Spinal cord (tissue), 10 donors: ENCODE data around the gene IQGAP2. TPM values are rescaled to one million over a fixed set of nuclear protein-coding genes. Genes with fewer than 3 reads are reported as not detected.
"Not testable (repeated sequence)": the region's sequence is repeated elsewhere in the genome, so short reads cannot be mapped to it uniquely, and the experiment has no call there.

Experiments used
- DNase-seq, 6 donors: peaks; one replicate each; pipeline versions ENCODE4 v3.0.0 to v3.0.0-alpha.2; 2013 to 2015; ENCODE audit warnings: low spot score in 6 of 6, low read depth in 4 of 6
- H3K27ac ChIP-seq: one replicate; pipeline ENCODE4 v1.5.1; 2013; ENCODE audit warnings: low read depth, low read length, control low read depth
- H3K27me3 ChIP-seq: one replicate; pipeline ENCODE4 v1.6.1; 2013; ENCODE audit warnings: low read length; ENCODE audit not compliant: control insufficient read depth, insufficient read depth
- H3K36me3 ChIP-seq: one replicate; pipeline ENCODE4 v1.6.1; 2013; ENCODE audit warnings: low read length; ENCODE audit not compliant: control insufficient read depth, insufficient read depth
- H3K4me1 ChIP-seq: one replicate; pipeline ENCODE4 v1.6.1; 2013; ENCODE audit warnings: low read length; ENCODE audit not compliant: control insufficient read depth, insufficient read depth
- H3K4me3 ChIP-seq: one replicate; pipeline ENCODE4 v1.5.1; 2013; ENCODE audit warnings: low read depth, low read length, control low read depth
- H3K9me3 ChIP-seq: one replicate; pipeline ENCODE4 v1.6.1; 2013; ENCODE audit warnings: low read length; ENCODE audit not compliant: control insufficient read depth, insufficient read depth
- WGBS: methylation state at CpG from one replicate; pipeline ENCODE4 v1.1.5; 2013; ENCODE audit warnings: missing lambda C conversion rate; ENCODE audit not compliant: insufficient coverage; 5-methylcytosine and 5-hydroxymethylcytosine counted together
- polyA plus RNA-seq, 2 donors: library from polyadenylated mRNA; unstranded; fragments of 120-200 nt; gene quantifications; one replicate each; pipeline ENCODE4 v1.2.1, GENCODE V29; 2013; ENCODE audit not compliant: insufficient read length in 2 of 2
- total RNA-seq, 2 donors: library from RNA; depleted of rRNA in 1 of 2; stranded (reverse); fragments of 120-200 nt in 1 of 2; fragments of >200 nt in 1 of 2; gene quantifications; one replicate each; pipeline versions ENCODE4 v1.2.3 to v1.2.4, GENCODE V29; 2013 to 2014
- donor health status: healthy.

Gene IQGAP2
- total and polyA plus RNA-seq, 4 donors = 10.5 to 21.6 (median 15.1) TPM

- Histone ChIP-seq H3K4me1 (no peaks in the 10 kb centered on the region), H3K9me3 (no peaks in the 10 kb centered on the region), H3K27me3 (no peaks in the 10 kb centered on the region), H3K4me3 (no peak overlapping the region), H3K36me3 (peaks cover 6% of the 10 kb centered on the region), H3K27ac (no peak overlapping the region)
- DNase-seq = no peak
- WGBS = 78% methylated on average over 5 of the region's 6 CpGs
Observed at GRCh38 chr5:76736679-76737556, 333.8 kb downstream of the IQGAP2 start.

DNA sequence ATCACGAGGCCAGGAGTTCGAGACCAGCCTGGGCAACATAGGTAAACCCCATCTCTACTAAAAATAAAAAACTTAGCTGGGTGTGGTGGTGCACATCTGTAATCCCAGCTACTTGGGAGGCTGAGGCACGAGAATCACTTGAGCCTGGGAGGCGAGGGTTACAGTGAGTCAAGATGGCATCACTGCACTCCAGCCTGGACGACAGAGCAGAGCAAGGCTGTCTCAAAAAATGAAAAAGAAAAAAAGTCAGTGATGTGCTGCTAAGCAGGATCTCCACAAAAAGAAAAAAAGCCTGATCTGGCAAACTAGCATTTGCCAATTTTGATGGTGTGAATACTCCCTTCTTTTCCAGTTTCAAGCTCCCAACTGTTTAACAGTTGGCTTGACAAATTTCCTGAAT, 334.8 kb downstream of the IQGAP2 start:
- H3K27me3 ChIP-seq = no peaks in the 10 kb centered on the region
- no peak overlapping the region for H3K4me3 ChIP-seq
- no peaks in the 10 kb centered on the region for H3K4me1 ChIP-seq
- no peak for DNase-seq
- H3K9me3 ChIP-seq = no peaks in the 10 kb centered on the region
- 91% methylated on average over 5 of the region's 5 CpGs for WGBS
- peaks cover 4% of the 10 kb centered on the region for H3K36me3 ChIP-seq
- H3K27ac ChIP-seq = no peak overlapping the region

DNA sequence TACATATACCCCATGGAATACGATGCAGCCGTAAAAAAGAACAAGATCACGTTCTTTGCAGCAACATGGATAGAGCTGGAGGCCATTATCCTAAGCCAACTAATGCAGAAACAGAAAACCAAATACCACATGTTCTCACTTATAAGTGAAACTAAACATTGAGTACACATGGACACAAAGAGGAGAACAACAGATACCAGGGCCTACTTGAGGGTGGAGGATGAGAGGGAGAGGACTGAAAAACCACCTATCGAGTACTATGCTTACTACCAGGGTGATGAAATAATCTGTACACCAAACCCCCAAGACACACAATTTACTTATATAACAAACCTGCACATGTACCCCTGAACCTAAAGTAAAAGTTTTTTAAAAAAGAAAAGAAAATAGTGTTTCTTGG, 338.4 kb downstream of the IQGAP2 start:
- not testable (repeated sequence) for H3K27me3 ChIP-seq, H3K4me3 ChIP-seq, DNase-seq, H3K4me1 ChIP-seq, H3K36me3 ChIP-seq, H3K9me3 ChIP-seq, H3K27ac ChIP-seq
- WGBS = no CpG with 5 or more reads among the region's 4 CpGs

DNA sequence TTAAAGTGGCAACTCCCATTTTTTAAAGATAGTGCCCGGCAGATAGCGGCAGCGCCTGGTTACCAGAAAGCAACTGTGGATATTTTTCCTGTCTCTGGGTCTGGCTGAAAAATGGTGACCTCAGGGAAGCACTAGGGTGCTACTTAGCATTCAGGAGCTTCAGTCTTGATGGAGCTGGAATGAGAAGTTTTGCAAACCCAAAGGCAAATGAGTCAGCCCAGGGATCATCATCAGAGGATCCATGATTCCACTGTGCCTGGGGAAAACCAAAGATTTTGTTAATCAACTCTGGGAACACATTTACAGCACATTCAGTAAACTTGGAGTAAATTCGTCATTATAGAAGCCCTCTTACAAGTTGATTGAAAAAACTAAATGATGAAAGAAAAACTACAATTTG, 339.5 kb downstream of the IQGAP2 start:
- Histone ChIP-seq H3K27me3 (no peaks in the 10 kb centered on the region), H3K9me3 (no peaks in the 10 kb centered on the region)

DNA sequence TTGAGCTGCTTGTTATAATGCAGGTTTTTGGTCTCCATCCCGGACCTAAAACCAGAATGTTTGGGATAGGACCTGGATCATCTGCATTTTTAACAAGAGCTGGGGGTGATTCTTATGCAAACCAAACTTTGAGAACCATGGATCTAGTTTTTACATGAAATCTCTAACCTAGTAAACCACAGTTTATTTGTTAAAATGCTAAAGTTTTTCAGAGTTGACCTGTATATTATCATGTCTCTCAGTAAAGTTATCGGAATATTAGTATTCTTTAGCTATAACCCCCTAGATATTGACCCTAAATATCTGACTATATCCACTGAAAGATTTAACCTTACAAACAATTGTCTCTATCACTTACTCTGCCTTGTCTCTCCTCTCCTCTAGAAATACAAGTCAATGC, 341.5 kb downstream of the IQGAP2 start:
- H3K9me3 ChIP-seq = no peaks in the 10 kb centered on the region
- no peaks in the 10 kb centered on the region for H3K4me1 ChIP-seq
- no peaks in the 10 kb centered on the region for H3K27me3 ChIP-seq
- DNase-seq = no peak
- WGBS = no CpG with 5 or more reads among the region's 2 CpGs
- H3K36me3 ChIP-seq = no peaks in the 10 kb centered on the region
- no peak overlapping the region for H3K27ac ChIP-seq
- no peak overlapping the region for H3K4me3 ChIP-seq

More for the DNA sequence above, 339.5 kb downstream of the IQGAP2 start:
- H3K4me1 ChIP-seq = no peaks in the 10 kb centered on the region
- no peaks in the 10 kb centered on the region for H3K36me3 ChIP-seq
- no peak overlapping the region for H3K27ac ChIP-seq
- no peak overlapping the region for H3K4me3 ChIP-seq
- WGBS = 100% methylated on average over 3 of the region's 4 CpGs
- no peak for DNase-seq

DNA sequence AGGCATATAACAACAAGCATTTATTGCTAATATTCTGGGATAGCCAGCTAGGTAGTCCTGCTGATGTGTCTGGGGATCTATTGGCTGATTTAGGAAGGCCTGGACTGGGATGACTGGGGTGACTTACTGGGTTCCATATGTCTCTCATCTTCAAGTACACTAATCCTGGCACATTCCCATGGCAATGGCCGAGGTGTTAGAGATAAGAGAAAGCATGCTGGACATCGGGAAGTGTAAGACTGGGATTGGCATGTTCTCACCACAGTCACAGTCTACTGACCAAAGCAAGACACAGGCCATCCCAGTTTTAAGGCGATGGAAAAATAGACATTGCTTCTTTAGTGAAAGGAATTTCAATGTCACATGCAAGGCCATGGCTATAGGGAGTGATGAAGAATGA, 342.6 kb downstream of the IQGAP2 start:
- no peak for DNase-seq
- Histone ChIP-seq H3K36me3 (no peaks in the 10 kb centered on the region), H3K4me1 (no peaks in the 10 kb centered on the region), H3K9me3 (no peaks in the 10 kb centered on the region), H3K27me3 (no peaks in the 10 kb centered on the region), H3K4me3 (no peak overlapping the region), H3K27ac (no peak overlapping the region)
- no CpG with 5 or more reads among the region's 3 CpGs for WGBS

DNA sequence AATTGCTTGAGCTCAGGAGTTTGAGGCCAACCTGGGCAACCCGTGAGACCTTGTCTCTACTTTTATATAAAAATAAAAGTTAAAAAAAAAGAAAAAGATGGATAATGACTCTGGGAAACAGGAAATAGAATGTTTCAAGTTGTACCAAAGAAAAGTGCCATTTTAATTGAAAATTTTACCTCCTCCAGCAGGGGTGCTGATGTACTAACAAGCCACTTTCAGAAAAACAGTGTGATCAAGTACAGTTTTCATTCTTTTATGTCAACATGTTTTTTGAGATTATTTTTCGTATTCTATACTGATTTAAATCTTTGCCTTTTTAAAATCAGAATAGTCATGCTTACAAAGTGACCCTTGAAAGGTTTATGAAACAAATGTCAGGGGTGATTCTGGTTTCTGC, 343.6 kb downstream of the IQGAP2 start:
- DNase-seq = no peak
- no CpG with 5 or more reads among the region's 2 CpGs for WGBS
- Histone ChIP-seq H3K27me3 (no peaks in the 10 kb centered on the region), H3K4me3 (no peak overlapping the region), H3K9me3 (no peaks in the 10 kb centered on the region), H3K36me3 (no peaks in the 10 kb centered on the region), H3K27ac (no peak overlapping the region), H3K4me1 (no peaks in the 10 kb centered on the region)

GRCh38 chr5:76747706-76748105, 344.6 kb downstream of the IQGAP2 start:
- Histone ChIP-seq H3K4me3 (no peak overlapping the region), H3K27ac (no peak overlapping the region), H3K27me3 (no peaks in the 10 kb centered on the region), H3K9me3 (no peaks in the 10 kb centered on the region), H3K36me3 (no peaks in the 10 kb centered on the region), H3K4me1 (no peaks in the 10 kb centered on the region)
- DNase-seq = no peak
- 96% methylated on average over 12 of the region's 13 CpGs for WGBS

DNA sequence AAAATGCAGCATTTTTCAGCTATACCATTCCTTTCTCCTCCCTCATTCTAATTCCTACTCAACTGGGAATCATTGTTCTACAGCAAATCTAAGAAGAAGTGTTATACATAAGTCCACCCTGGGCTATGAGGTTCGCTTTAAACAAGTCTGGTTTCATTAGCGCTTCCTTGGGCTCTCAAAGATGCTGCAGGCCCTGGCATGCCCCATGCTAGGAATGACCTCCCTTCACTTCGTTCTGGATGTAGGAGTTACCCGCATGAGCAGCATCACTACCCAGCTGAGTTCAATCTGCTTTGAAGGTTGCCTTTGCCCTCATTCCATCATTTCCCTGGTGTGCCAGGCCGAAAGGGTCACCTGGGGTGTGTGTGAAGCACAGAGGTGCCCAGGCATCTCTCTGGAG, 348.2 kb downstream of the IQGAP2 start:
- H3K36me3 ChIP-seq = no peaks in the 10 kb centered on the region
- DNase-seq = no peak
- H3K9me3 ChIP-seq = no peaks in the 10 kb centered on the region
- 90% methylated on average over 5 of the region's 5 CpGs for WGBS
- no peaks in the 10 kb centered on the region for H3K4me1 ChIP-seq
- H3K4me3 ChIP-seq = no peak overlapping the region
- H3K27ac ChIP-seq = no peak overlapping the region
- H3K27me3 ChIP-seq = no peaks in the 10 kb centered on the region

GRCh38 chr5:76754668-76755078, 351.6 kb downstream of the IQGAP2 start:
- 43% methylated on average over 1 of the region's 3 CpGs for WGBS
- H3K27me3 ChIP-seq = no peaks in the 10 kb centered on the region

More at GRCh38 chr5:76754668-76755078, 351.6 kb downstream of the IQGAP2 start:
- no peaks in the 10 kb centered on the region for H3K4me1 ChIP-seq
- H3K27ac ChIP-seq = no peak overlapping the region
- no peaks in the 10 kb centered on the region for H3K36me3 ChIP-seq
- H3K4me3 ChIP-seq = no peak overlapping the region
- no peaks in the 10 kb centered on the region for H3K9me3 ChIP-seq
- DNase-seq = peak in 1 of 6 donors; percentile 82
